ENCODE measurements around the gene CREB5. TPM values are rescaled to one million over a fixed set of nuclear protein-coding genes. Genes with fewer than 3 reads are reported as not detected.

CREB5 gene
- total and polyA plus RNA-seq, 2 of the 13 experiments (the other 11 are each of a cell fraction or from before 2014, with no cell fraction given): 0.38 to 0.71 TPM

GRCh38 chr7:28847681-28848080 lies 435.4 kb downstream of the CREB5 start:
- Histone ChIP-seq H3K27me3 (ENCODE audit: control insufficient read depth in 1 of 2, insufficient read depth in 2 of 2, low read length in 2 of 2) (peaks cover 2 to 36% of the 10 kb centered on the region in 2 experiments; a peak in 3 of 5 replicates), H3K4me2 (ENCODE audit: low read depth, low read length) (no peak overlapping the region), H3K79me2 (ENCODE audit: insufficient read depth, low read length) (no peaks in the 10 kb centered on the region), H3K9me3 (ENCODE audit: low read length) (no peaks in the 10 kb centered on the region), H3K4me3 (replicated peaks in 1 of 3; ENCODE audit: insufficient read depth in 1 of 3, low read depth in 2 of 3, low read length in 3 of 3) (no peak overlapping the region), H3K36me3 (replicated peaks in 1 of 2; ENCODE audit: control insufficient read depth in 1 of 2, insufficient read depth in 2 of 2, low read length in 2 of 2) (no peaks in the 10 kb centered on the region), H4K20me1 (ENCODE audit: insufficient read depth, low read length) (no peaks in the 10 kb centered on the region), H3K4me1 (ENCODE audit: insufficient read depth, low read length) (no peaks in the 10 kb centered on the region), H3K27ac (ENCODE audit: extremely low read length, insufficient read depth, low read length) (no peak overlapping the region), H2AFZ (ENCODE audit: low read length) (no peak overlapping the region), H3K9ac (ENCODE audit: insufficient read depth, low read depth, low read length) (no peak overlapping the region)
- in situ Hi-C loops (cut with HindIII; ENCODE audit: extremely low pct_ligation_motif_present, low pct_unique_long_range_greater_than_20kb): no loop called here
- FAIRE-seq: no peak
- no TSS peak for BruUV-seq (replicated peaks)
- POLR2A ChIA-PET: no interaction called here
- CTCF ChIA-PET (ENCODE audit: low intra/inter-chr PET ratio, low total read pairs): no interaction called here
- ATAC-seq: no peak
- 62% methylated on average over 5 of the region's 13 CpGs for WGBS (ENCODE audit: low lambda C conversion rate)
- TF ChIP-seq KLF16 (CRISPR knock-in tag; IDR thresholded peaks at IDR 0.05) (no peak), ZNF33A (CRISPR knock-in tag; IDR thresholded peaks at IDR 0.05; ENCODE audit: borderline replicate concordance) (no peak), ZSCAN22 (CRISPR knock-in tag; IDR thresholded peaks at IDR 0.05) (no peak), PAXIP1 (CRISPR knock-in tag; conservative IDR thresholded peaks at IDR 0.05) (no peak), CSRNP1 (CRISPR knock-in tag; IDR thresholded peaks at IDR 0.05) (no peak), PRDM10 (CRISPR knock-in tag; IDR thresholded peaks at IDR 0.05; ENCODE audit: low read depth) (no peak), ZNF703 (CRISPR knock-in tag; IDR thresholded peaks at IDR 0.05; ENCODE audit: borderline replicate concordance) (no peak), ZNF549 (CRISPR knock-in tag; IDR thresholded peaks at IDR 0.05) (no peak), ZNF292 (CRISPR knock-in tag; IDR thresholded peaks at IDR 0.05; ENCODE audit: borderline replicate concordance, low read depth) (no peak), CREM (IDR thresholded peaks at IDR 0.05) (no peak), CREM (CRISPR knock-in tag; IDR thresholded peaks at IDR 0.05) (no peak), DDIT3 (CRISPR knock-in tag; IDR thresholded peaks at IDR 0.05) (no peak), NFKB2 (CRISPR knock-in tag; IDR thresholded peaks at IDR 0.05; ENCODE audit: borderline replicate concordance) (no peak), ZNF607 (CRISPR knock-in tag; IDR thresholded peaks at IDR 0.05; ENCODE audit: borderline replicate concordance) (no peak), ZNF737 (CRISPR knock-in tag; IDR thresholded peaks at IDR 0.05; ENCODE audit: borderline replicate concordance) (no peak)
- DNase-seq (ENCODE audit: low spot score): no peak
- intact Hi-C loops (cut with micrococcal nuclease; ENCODE audit: unreplicated experiment): no loop called here
